Erythroblast (primary cell): Measurements from ENCODE around the gene SIGLEC10.

ENCODE experiments used
- GATA1 ChIP-seq: IDR thresholded peaks from 2 replicates; pipeline ENCODE4 v1.6.1; 2011; ENCODE audit warnings: low read depth, mild to moderate bottlenecking, control low read depth, low read length, moderate library complexity
- POLR2A ChIP-seq: IDR thresholded peaks from 2 replicates; pipeline ENCODE4 v1.6.1; 2011; ENCODE audit warnings: mild to moderate bottlenecking, low read length

GRCh38 chr19:51433043-51433442 is 15.6 kb upstream of the SIGLEC10 start:
- TF ChIP-seq POLR2A, result no peak
- TF ChIP-seq GATA1, result no peak
